GM12878 (cell line): ENCODE results near the gene ACBD7. TPM values are rescaled to one million over a fixed set of nuclear protein-coding genes. Genes with fewer than 3 reads are reported as not detected.
A peak's percentile ranks its signal among the peaks of the same experiment; 100 is the strongest.

Source experiments
- ATAC-seq: fragments of 200-7000 bp; cut with Tn5 transposase; 3 replicates; pipeline ENCODE4 v1.9.1; 2020; ENCODE audit warnings: mild to moderate bottlenecking, moderate library complexity
- BruUV-seq: library from RNA; stranded (reverse); fragments of 400-500 nt; replicated peaks from 2 replicates; lab custom pipeline; 2021; lab: Mats Ljungman, UMichigan
- CTCF ChIA-PET: fragments of 300-600 bp; sonication (Branson Sonifier 250); formaldehyde crosslinking; extraction: SDS; loops from one replicate; lab custom pipeline; 2021; ENCODE audit warnings: inconsistent platforms; lab: Yijun Ruan, JAX
- POLR2A ChIA-PET: fragments of 350-600 bp; formaldehyde crosslinking; extraction: SDS; loops from one replicate; lab custom pipeline; 2021; ENCODE audit warnings: inconsistent platforms; lab: Charles Lee
- RAD21 ChIA-PET: fragments of 300-600 bp; sonication (Branson Sonifier 250); formaldehyde crosslinking; loops from one replicate; lab custom pipeline; 2023; ENCODE audit warnings: antibody characterized with exemption; ENCODE audit not compliant: unreplicated experiment; lab: Charles Lee
- SMC1A ChIA-PET: fragments of 300-600 bp; sonication (Branson Sonifier 250); formaldehyde crosslinking; loops from one replicate; lab custom pipeline; 2023; ENCODE audit not compliant: unreplicated experiment, uncharacterized antibody; lab: Charles Lee
- DNase-seq: peaks from one replicate; pipeline ENCODE4 v3.0.0-alpha.2; 2011; ENCODE audit warnings: low read depth, low spot score
- FAIRE-seq: peaks from 3 replicates; lab custom pipeline; 2011; peaks lifted over from hg19 to GRCh38; lab: Jason Lieb, UNC
- H2AFZ ChIP-seq: 2 replicates; pipeline ENCODE4 v1.6.0; 2011; ENCODE audit warnings: low read depth, low read length, control low read depth; ENCODE audit not compliant: control insufficient read depth
- H3K27ac ChIP-seq: 2 replicates; pipeline ENCODE4 v1.5.1; 2011; ENCODE audit warnings: control low read depth; ENCODE audit not compliant: control insufficient read depth, insufficient read depth
- H3K27me3 ChIP-seq, 2 experiments: replicated peaks in 1 of 2; 2 replicates each; pipeline versions ENCODE4 v1.6.0 to v1.6.1; 2011; ENCODE audit warnings: low read length in 1 of 2; ENCODE audit not compliant: control insufficient read depth in 2 of 2, insufficient read depth in 2 of 2
- H3K36me3 ChIP-seq, 2 experiments: 2 replicates each; pipeline ENCODE4 v1.5.1; 2011; ENCODE audit warnings: low read length in 1 of 2; ENCODE audit not compliant: control insufficient read depth in 2 of 2, insufficient read depth in 2 of 2
- H3K4me1 ChIP-seq: 2 replicates; pipeline ENCODE4 v1.6.1; 2011; ENCODE audit warnings: mild to moderate bottlenecking, low read length, moderate library complexity, mixed read lengths; ENCODE audit not compliant: control insufficient read depth, insufficient read depth
- H3K4me2 ChIP-seq: 2 replicates; pipeline ENCODE4 v1.6.0; 2011; ENCODE audit warnings: control low read depth; ENCODE audit not compliant: control insufficient read depth, insufficient read depth
- H3K4me3 ChIP-seq: fragments of 200-600 bp; sonication (generic); 2 replicates; pipeline ENCODE4 v1.5.1; 2016
- H3K79me2 ChIP-seq: 2 replicates; pipeline ENCODE4 v1.6.0; 2011; ENCODE audit warnings: low read length; ENCODE audit not compliant: control insufficient read depth, insufficient read depth
- H3K9ac ChIP-seq: 2 replicates; pipeline ENCODE4 v1.8.0; 2011; ENCODE audit warnings: low read length, control low read depth, mixed read lengths; ENCODE audit not compliant: control insufficient read depth, insufficient read depth
- H3K9me3 ChIP-seq: replicated peaks from 3 replicates; pipeline ENCODE4 v1.5.1; 2011; ENCODE audit warnings: mild to moderate bottlenecking, low read length; ENCODE audit not compliant: control insufficient read depth, insufficient read depth
- H4K20me1 ChIP-seq: 2 replicates; pipeline ENCODE4 v1.6.0; 2011; ENCODE audit not compliant: control insufficient read depth, insufficient read depth
- ATF3 ChIP-seq: IDR thresholded peaks from 2 replicates; pipeline ENCODE4 v1.6.1; 2011; ENCODE audit warnings: low read depth, mild to moderate bottlenecking, low read length, moderate library complexity, borderline replicate concordance; ENCODE audit errors: extremely low read depth
- ATF7 ChIP-seq: fragments of 450-650 bp; IDR thresholded peaks from 2 replicates; pipeline ENCODE4 v1.6.1; 2016; ENCODE audit warnings: low read depth, mild to moderate bottlenecking
- BHLHE40 ChIP-seq, 2 experiments: fragments of 450-650 bp in 1 of 2; IDR thresholded peaks; 2 replicates each; pipeline ENCODE4 v1.6.1; 2011 to 2017; ENCODE audit warnings: low read depth in 2 of 2, borderline replicate concordance in 1 of 2, improper control_type of control experiment in 1 of 2, low read length in 1 of 2, mild to moderate bottlenecking in 1 of 2
- CHD2 ChIP-seq: IDR thresholded peaks from 2 replicates; pipeline ENCODE4 v1.6.1; 2011; ENCODE audit warnings: low read depth, low read length, improper control_type of control experiment, borderline replicate concordance
- NR2C1 ChIP-seq: fragments of 450-650 bp; IDR thresholded peaks from 2 replicates; pipeline ENCODE4 v1.6.1; 2017; ENCODE audit warnings: antibody characterized with exemption, mild to moderate bottlenecking, moderate library complexity
- POU2F2 ChIP-seq: IDR thresholded peaks from 3 replicates; pipeline ENCODE4 v1.6.1; 2011; ENCODE audit warnings: low read depth, mild to moderate bottlenecking, low read length, borderline replicate concordance
- RUNX3 ChIP-seq: IDR thresholded peaks from 2 replicates; pipeline ENCODE4 v1.6.1; 2012; ENCODE audit warnings: low read length, inconsistent platforms
- SPI1 ChIP-seq: IDR thresholded peaks from 2 replicates; pipeline ENCODE4 v1.6.1; 2011; ENCODE audit warnings: low read depth, mild to moderate bottlenecking, low read length, moderate library complexity, borderline replicate concordance; ENCODE audit not compliant: insufficient read depth
- SRF ChIP-seq, 2 experiments: IDR thresholded peaks; 2 replicates each; pipeline ENCODE4 v1.6.1; 2011; ENCODE audit warnings: low read depth in 2 of 2, low read length in 2 of 2, mild to moderate bottlenecking in 1 of 2, moderate library complexity in 1 of 2
- TBL1XR1 ChIP-seq: IDR thresholded peaks from 2 replicates; pipeline ENCODE4 v1.6.1; 2012; ENCODE audit warnings: low read depth, low read length, improper control_type of control experiment
- WGBS: methylation state at CpG from one replicate; pipeline ENCODE4 v1.1.6; 2016; ENCODE audit warnings: low lambda C conversion rate; ENCODE audit not compliant: insufficient replicate concordance, insufficient coverage; ENCODE audit errors: missing lambda C conversion rate; 5-methylcytosine and 5-hydroxymethylcytosine counted together
- in situ Hi-C: fragments of 300-500 bp; cut with MboI; formaldehyde crosslinking; loops from 9 replicates; pipeline ENCODE4 v1.14.3; 2018; ENCODE audit warnings: mixed read lengths
- intact Hi-C: fragments of 100-400 bp; cut with micrococcal nuclease; formaldehyde crosslinking; loops from one replicate; pipeline ENCODE4 v1.14.2; 2022; ENCODE audit not compliant: unreplicated experiment
- polyA plus RNA-seq, 11 experiments: library from polyadenylated mRNA; depleted of rRNA in 4 of 11; unstranded in 6 of 11; stranded (reverse) in 5 of 11; fragments of >200 nt; fragmentation: Nextera tagmentation in 4 of 11; fragmentation: Illumina TruSeq in 1 of 11; extraction: Ambion mirVana in 4 of 11; extraction: Trizol in 1 of 11; gene quantifications; 1 replicate in 1 of 11; 2 replicates in 10 of 11; pipeline versions ENCODE4 v1.2.1 to v1.2.3, GENCODE V29; 2011 to 2016; ENCODE audit warnings: inconsistent platforms in 2 of 11, missing spikeins in 2 of 11, low read depth in 1 of 11
- total RNA-seq, 4 experiments: library from RNA; depleted of rRNA in 3 of 4; stranded (reverse); fragments of >200 nt in 3 of 4; fragmentation: Illumina TruSeq in 1 of 4; extraction: Trizol in 1 of 4; gene quantifications; 2 replicates each; pipeline versions ENCODE4 v1.2.1 to v1.2.3, GENCODE V29; 2013 to 2021

ACBD7 gene
- total and polyA plus RNA-seq, 10 of the 15 experiments (the other 5 are each of a cell fraction or from before 2014, with no cell fraction given): 0.04 to 0.74 (median 0.36) TPM

GRCh38 chr10:15035385-15036301, 52.9 kb downstream of the ACBD7 start:
- H3K79me2 ChIP-seq: no peaks in the 10 kb centered on the region
- H3K9me3 ChIP-seq: no peaks in the 10 kb centered on the region; the same call in 2 of the 3 replicates
- no peaks in the 10 kb centered on the region for H3K36me3 ChIP-seq
- ChIA-PET RAD21 (no interaction called here), SMC1A (no interaction called here), CTCF (interaction anchor here (0.9 kb wide), 1 partner anchor 79 kb away, joined by 3 read pairs; no protein-coding TSS in a partner anchor), POLR2A (no interaction called here)
- no peak overlapping the region for H3K27ac ChIP-seq
- no peaks in the 10 kb centered on the region for H3K27me3 ChIP-seq
- H3K9ac ChIP-seq: no peak overlapping the region
- no peak overlapping the region for H3K4me3 ChIP-seq
- intact Hi-C loops (no loop called here), in situ Hi-C loops (no loop called here)
- DNase-seq (no peak), FAIRE-seq (no peak), ATAC-seq (no peak; the same call in 2 of the 3 replicates)
- H4K20me1 ChIP-seq: no peaks in the 10 kb centered on the region
- H3K4me1 ChIP-seq: no peaks in the 10 kb centered on the region; the same call in 1 of the 2 replicates
- no TSS peak for BruUV-seq
- TF ChIP-seq NR2C1 (no peak), TBL1XR1 (no peak), BHLHE40 (IDR thresholded peaks at IDR 0.05; ENCODE audit: borderline replicate concordance in 1 of 2, low read depth in 2 of 2, low read length in 1 of 2) (no peak), SRF (IDR thresholded peaks at IDR 0.05; ENCODE audit: low read depth in 2 of 2, low read length in 2 of 2) (no peak), ATF3 (no peak), RUNX3 (peak; percentile 52; the same call in 1 of the 2 replicates), CHD2 (peak; percentile 35; the same call in 1 of the 2 replicates), SPI1 (peak; percentile 51; the same call in 1 of the 2 replicates), ATF7 (no peak), POU2F2 (no peak)
- no peak overlapping the region for H3K4me2 ChIP-seq
- 0 out of 2 replicates have a peak overlapping the region, but pooled peaks have one; percentile 12 for H2AFZ ChIP-seq
- 61% methylated on average over 18 of the region's 18 CpGs for WGBS
